A549 (cell line): ENCODE measurements around the gene HEXD. TPM values are rescaled to one million over a fixed set of nuclear protein-coding genes. Genes with fewer than 3 reads are reported as not detected.
A peak's percentile ranks its signal among the peaks of the same experiment; 100 is the strongest.

Experiments
- ATAC-seq, 2 experiments: fragments of 200-7000 bp in 1 of 2; fragments of >200 bp in 1 of 2; cut with Nextera tagmentation in 1 of 2; cut with Tn5 transposase in 1 of 2; 3 replicates each; pipeline versions ENCODE4 v1.8.0 to v1.9.1; 2018 to 2020; ENCODE audit warnings: mild to moderate bottlenecking in 1 of 2, moderate library complexity in 1 of 2
- CTCF ChIA-PET: fragments of 300-600 bp; sonication (Branson Sonifier 250); formaldehyde crosslinking; extraction: SDS; loops from one replicate; lab custom pipeline; 2021; ENCODE audit warnings: antibody characterized with exemption, inconsistent platforms; lab: Yijun Ruan, JAX
- POLR2A ChIA-PET: fragments of 350-600 bp; formaldehyde crosslinking; extraction: SDS; loops from one replicate; lab custom pipeline; 2021; ENCODE audit warnings: antibody characterized with exemption, inconsistent platforms; lab: Yijun Ruan, JAX
- DNase-seq, 2 experiments: peaks; one replicate each; pipeline versions ENCODE4 v3.0.0 to v3.0.0-alpha.2; 2011 to 2016; ENCODE audit warnings: low read depth in 1 of 2, low spot score in 1 of 2
- FAIRE-seq: peaks from 2 replicates; lab custom pipeline; 2011; peaks lifted over from hg19 to GRCh38; lab: Jason Lieb, UNC
- H3K27ac ChIP-seq, 2 experiments: fragments of >200 bp; sonication (Bioruptor Twin); formaldehyde crosslinking; 3 replicates each; pipeline ENCODE4 v1.5.1; 2016 to 2017
- H3K4me1 ChIP-seq: fragments of >200 bp; sonication (Bioruptor Twin); formaldehyde crosslinking; 3 replicates; pipeline ENCODE4 v1.6.1; 2016
- H3K4me2 ChIP-seq: fragments of >200 bp; sonication (Bioruptor Twin); formaldehyde crosslinking; 3 replicates; pipeline ENCODE4 v1.6.1; 2016
- H3K4me3 ChIP-seq: fragments of >200 bp; sonication (Bioruptor Twin); formaldehyde crosslinking; 3 replicates; pipeline ENCODE4 v1.5.1; 2016
- H3K9me3 ChIP-seq: fragments of >200 bp; sonication (Bioruptor Twin); formaldehyde crosslinking; 3 replicates; pipeline ENCODE4 v1.6.1; 2016
- BHLHE40 ChIP-seq: IDR thresholded peaks from 2 replicates; pipeline ENCODE4 v1.6.1; 2012; ENCODE audit warnings: low read depth, low read length, inconsistent platforms
- CBX2 ChIP-seq: fragments of 200-600 bp; sonication (generic); IDR thresholded peaks from 2 replicates; pipeline ENCODE4 v1.6.1; 2016; ENCODE audit warnings: low read depth, mild to moderate bottlenecking, borderline replicate concordance
- CBX8 ChIP-seq: fragments of 200-600 bp; sonication (generic); IDR thresholded peaks from 2 replicates; pipeline ENCODE4 v1.6.1; 2016
- CEBPB ChIP-seq, 2 experiments: fragments of >200 bp in 1 of 2; sonication (Bioruptor Twin) in 1 of 2; formaldehyde crosslinking in 1 of 2; IDR thresholded peaks; 2 replicates each; pipeline ENCODE4 v1.6.1; 2012 to 2016
- CHD2 ChIP-seq: fragments of 150-350 bp; IDR thresholded peaks from 2 replicates; pipeline ENCODE4 v1.6.1; 2014; ENCODE audit warnings: low read length; ENCODE audit not compliant: partially characterized antibody
- EHMT2 ChIP-seq: fragments of 200-600 bp; sonication (generic); IDR thresholded peaks from 2 replicates; pipeline ENCODE4 v1.6.1; 2016; ENCODE audit warnings: antibody characterized with exemption, low read depth, mild to moderate bottlenecking, moderate library complexity
- EP300 ChIP-seq, 2 experiments: fragments of >200 bp; sonication (Bioruptor Twin); formaldehyde crosslinking; IDR thresholded peaks; 2 replicates in 1 of 2; 3 replicates in 1 of 2; pipeline ENCODE4 v1.6.1; 2016 to 2017
- FOSB ChIP-seq: fragments of 250-450 bp; sonication (Bioruptor Pico); IDR thresholded peaks from 2 replicates; pipeline ENCODE4 v1.5.0; 2020; ENCODE audit warnings: mild to moderate bottlenecking, moderate library complexity
- FOSL2 ChIP-seq, 2 experiments: fragments of 450-650 bp in 1 of 2; fragments of >200 bp in 1 of 2; sonication (Bioruptor Twin) in 1 of 2; formaldehyde crosslinking; IDR thresholded peaks; 2 replicates each; pipeline versions ENCODE4 v1.5.0 to v1.6.1; 2016 to 2020; ENCODE audit warnings: mild to moderate bottlenecking in 1 of 2, moderate library complexity in 1 of 2
- HDAC2 ChIP-seq: fragments of 200-600 bp; sonication (generic); IDR thresholded peaks from 2 replicates; pipeline ENCODE4 v1.6.1; 2016
- HOXB5 ChIP-seq: fragments of 250-450 bp; sonication (Bioruptor Pico); IDR thresholded peaks from 2 replicates; pipeline ENCODE4 v1.5.0; 2020; ENCODE audit warnings: mild to moderate bottlenecking, moderate library complexity
- JUN ChIP-seq, 2 experiments: fragments of >200 bp; sonication (Bioruptor Twin); formaldehyde crosslinking; IDR thresholded peaks; 2 replicates in 1 of 2; 3 replicates in 1 of 2; pipeline ENCODE4 v1.6.1; 2016 to 2017
- MAFK ChIP-seq: fragments of 450-650 bp; IDR thresholded peaks from 2 replicates; pipeline ENCODE4 v1.6.1; 2014; ENCODE audit not compliant: partially characterized antibody
- NFE2L2 ChIP-seq: fragments of 150-350 bp; conservative IDR thresholded peaks from 2 replicates; pipeline ENCODE4 v1.6.1; 2014; ENCODE audit warnings: low read length
- POLR2AphosphoS2 ChIP-seq: conservative IDR thresholded peaks from 2 replicates; pipeline ENCODE4 v1.6.1; 2012; ENCODE audit warnings: low read length, improper control_type of control experiment, inconsistent platforms
- RCOR1 ChIP-seq: fragments of 150-350 bp; IDR thresholded peaks from 2 replicates; pipeline ENCODE4 v1.6.1; 2014; ENCODE audit warnings: antibody characterized with exemption, low read length, low read depth
- SMC3 ChIP-seq: fragments of >200 bp; sonication (Bioruptor Twin); formaldehyde crosslinking; IDR thresholded peaks from 3 replicates; pipeline ENCODE4 v1.6.1; 2018; ENCODE audit warnings: inconsistent platforms
- SREBF2 ChIP-seq: fragments of 450-650 bp; IDR thresholded peaks from 2 replicates; pipeline ENCODE4 v1.6.1; 2014; ENCODE audit warnings: mild to moderate bottlenecking, moderate library complexity
- TFCP2L1 ChIP-seq: fragments of 250-450 bp; sonication (Bioruptor Pico); IDR thresholded peaks from 2 replicates; pipeline ENCODE4 v1.5.0; 2021; ENCODE audit warnings: mild to moderate bottlenecking
- TP53 ChIP-seq: fragments of 250-450 bp; sonication (Bioruptor Pico); IDR thresholded peaks from 2 replicates; pipeline ENCODE4 v1.5.0; 2021; ENCODE audit warnings: mild to moderate bottlenecking, moderate library complexity
- ZSCAN20 ChIP-seq: fragments of 250-450 bp; sonication (Bioruptor Pico); IDR thresholded peaks from 2 replicates; pipeline ENCODE4 v1.8.0; 2022; ENCODE audit warnings: mild to moderate bottlenecking, moderate library complexity
- WGBS: methylation state at CpG from one replicate; pipeline ENCODE4 v1.1.6; 2017; ENCODE audit errors: missing lambda C conversion rate; 5-methylcytosine and 5-hydroxymethylcytosine counted together
- polyA plus RNA-seq, 4 experiments: library from polyadenylated mRNA; depleted of rRNA in 3 of 4; stranded (reverse); fragments of >200 nt; fragmentation: RNase III in 1 of 4; extraction: RNeasy Plus Mini Kit Qiagen cat#74134 plus additional on column Dnase treatment in 1 of 4; gene quantifications; 2 replicates in 3 of 4; 3 replicates in 1 of 4; pipeline ENCODE4 v1.2.3, GENCODE V29; 2011 to 2017
- TF ChIP-seq, protein P1 (sequence below): fragments of 450-650 bp; IDR thresholded peaks from 2 replicates; pipeline ENCODE4 v1.6.1; 2014; ENCODE audit warnings: antibody characterized with exemption
- TF ChIP-seq, protein P2 (sequence below): fragments of 150-350 bp; IDR thresholded peaks from 2 replicates; pipeline ENCODE4 v1.6.1; 2014; ENCODE audit warnings: low read depth, mild to moderate bottlenecking, low read length
- TF ChIP-seq, protein P3 (sequence below): fragments of >200 bp; sonication (Bioruptor Twin); formaldehyde crosslinking; IDR thresholded peaks from 3 replicates; pipeline ENCODE4 v1.5.1; 2016

The HEXD gene
- polyA plus RNA-seq, 2 of the 4 experiments (the other 2 are of a cell fraction) = 18.0 to 19.5 TPM

DNA sequence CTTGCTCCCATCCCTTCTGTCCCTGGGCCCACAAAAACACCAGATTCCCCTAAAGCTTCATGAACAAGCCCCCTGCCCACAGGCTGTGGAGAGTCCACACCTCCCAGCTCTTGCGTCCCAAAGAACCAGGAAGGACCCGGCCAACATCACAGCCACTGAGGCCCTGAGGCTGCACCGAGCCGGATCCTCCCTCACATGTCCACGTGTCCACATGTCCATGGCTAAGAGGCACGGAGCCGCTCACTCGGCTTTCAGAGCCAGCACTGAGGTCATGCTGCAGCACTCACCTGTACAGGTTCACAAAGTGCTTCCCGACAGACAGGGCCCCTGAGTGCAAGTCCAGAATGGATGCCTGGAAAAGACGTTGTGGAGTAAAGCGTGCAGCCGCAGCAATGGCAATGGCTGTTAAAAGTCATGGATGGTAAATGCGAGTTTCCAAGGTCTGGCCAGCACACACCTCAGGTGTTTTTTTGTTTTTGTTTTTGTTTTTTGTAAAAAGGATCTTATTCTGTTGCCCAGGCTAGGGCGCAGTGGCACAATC, 11.9 kb upstream of the HEXD start (continued):
- no peak for TF ChIP-seq FOSB (CRISPR knock-in tag)
- no peak for TF ChIP-seq CEBPB (IDR thresholded peaks at IDR 0.05)
- TF ChIP-seq, protein P1, sequence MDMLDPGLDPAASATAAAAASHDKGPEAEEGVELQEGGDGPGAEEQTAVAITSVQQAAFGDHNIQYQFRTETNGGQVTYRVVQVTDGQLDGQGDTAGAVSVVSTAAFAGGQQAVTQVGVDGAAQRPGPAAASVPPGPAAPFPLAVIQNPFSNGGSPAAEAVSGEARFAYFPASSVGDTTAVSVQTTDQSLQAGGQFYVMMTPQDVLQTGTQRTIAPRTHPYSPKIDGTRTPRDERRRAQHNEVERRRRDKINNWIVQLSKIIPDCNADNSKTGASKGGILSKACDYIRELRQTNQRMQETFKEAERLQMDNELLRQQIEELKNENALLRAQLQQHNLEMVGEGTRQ = no peak

DNA sequence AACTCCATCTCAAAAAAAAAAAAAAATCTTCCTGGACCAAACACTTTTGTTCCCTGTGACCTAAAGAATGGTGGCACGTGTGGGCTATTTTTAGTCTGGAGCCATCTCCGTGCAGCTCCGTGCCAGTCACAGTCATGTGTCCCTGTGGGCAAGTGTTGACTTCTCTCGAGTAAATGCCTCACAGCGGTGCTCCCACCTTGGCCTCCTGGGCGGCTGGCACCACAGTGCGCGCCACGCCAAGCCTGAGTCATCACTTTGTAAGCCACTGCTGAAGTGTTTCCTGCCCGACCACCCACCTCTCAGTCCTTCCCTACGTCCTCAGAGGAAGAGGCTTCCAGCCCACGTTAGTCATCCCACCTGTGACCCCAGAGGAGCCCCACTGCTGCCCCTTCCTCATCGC, 10.9 kb upstream of the HEXD start:
- no peak for FAIRE-seq

DNA sequence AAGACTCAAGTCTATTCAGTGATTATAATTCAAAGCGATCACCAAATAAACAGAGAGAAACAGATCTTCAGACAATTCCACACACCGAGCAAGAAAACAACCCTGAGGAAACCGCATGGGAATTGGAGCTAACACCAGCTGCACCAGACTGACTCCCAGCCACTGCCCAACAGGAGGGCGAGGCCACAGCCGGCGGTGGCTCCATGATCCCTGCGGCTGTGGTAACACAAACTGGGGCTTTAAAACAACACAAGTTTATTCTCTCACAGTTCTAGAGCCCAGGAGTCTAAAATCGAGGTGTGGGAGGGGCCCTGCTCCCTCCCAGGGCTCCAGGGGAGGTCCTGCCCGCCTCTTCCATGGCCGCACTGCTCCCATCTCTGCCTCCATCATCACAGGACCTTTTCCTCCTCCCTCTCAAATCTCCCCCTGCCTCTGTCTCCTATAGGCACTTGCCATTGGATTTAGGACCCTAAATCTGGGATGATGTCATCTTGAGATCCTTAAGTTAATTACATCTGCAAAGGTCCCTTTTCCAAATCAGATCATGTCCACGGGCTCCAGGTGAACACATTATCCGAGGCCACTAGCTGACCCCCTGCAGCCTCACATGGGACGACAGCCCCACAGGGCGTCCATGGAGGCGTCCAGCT, 9.7 kb upstream of the HEXD start:
- Histone ChIP-seq H3K4me2 (no peak overlapping the region), H3K27ac (no peak overlapping the region), H3K4me3 (no peak overlapping the region), H3K4me1 (peaks cover 7% of the 10 kb centered on the region), H3K9me3 (no peaks in the 10 kb centered on the region)
- 82% methylated on average over 15 of the region's 15 CpGs for WGBS
- no peak for ATAC-seq
- DNase-seq = no peak
- FAIRE-seq = no peak
- CTCF ChIA-PET = interaction anchor here (1.3 to 7.4 kb wide), 5 partner anchors 58 to 172 kb away, joined by 3 to 117 read pairs (median 5); no protein-coding TSS in a partner anchor
- TF ChIP-seq CBX2 (no peak), TP53 (CRISPR knock-in tag) (no peak), FOSL2 (IDR thresholded peaks at IDR 0.05) (no peak), FOSL2 (CRISPR knock-in tag; IDR thresholded peaks at IDR 0.05) (no peak), HOXB5 (CRISPR knock-in tag) (no peak), EP300 (IDR thresholded peaks at IDR 0.05) (no peak), NFE2L2 (no peak), SREBF2 (no peak), HDAC2 (no peak), BHLHE40 (no peak), TFCP2L1 (CRISPR knock-in tag) (no peak), CBX8 (no peak), SMC3 (no peak), EHMT2 (no peak), RCOR1 (no peak), CHD2 (no peak)
- TF ChIP-seq, protein P2, sequence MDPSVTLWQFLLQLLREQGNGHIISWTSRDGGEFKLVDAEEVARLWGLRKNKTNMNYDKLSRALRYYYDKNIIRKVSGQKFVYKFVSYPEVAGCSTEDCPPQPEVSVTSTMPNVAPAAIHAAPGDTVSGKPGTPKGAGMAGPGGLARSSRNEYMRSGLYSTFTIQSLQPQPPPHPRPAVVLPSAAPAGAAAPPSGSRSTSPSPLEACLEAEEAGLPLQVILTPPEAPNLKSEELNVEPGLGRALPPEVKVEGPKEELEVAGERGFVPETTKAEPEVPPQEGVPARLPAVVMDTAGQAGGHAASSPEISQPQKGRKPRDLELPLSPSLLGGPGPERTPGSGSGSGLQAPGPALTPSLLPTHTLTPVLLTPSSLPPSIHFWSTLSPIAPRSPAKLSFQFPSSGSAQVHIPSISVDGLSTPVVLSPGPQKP = no peak
- TF ChIP-seq, protein P3, sequence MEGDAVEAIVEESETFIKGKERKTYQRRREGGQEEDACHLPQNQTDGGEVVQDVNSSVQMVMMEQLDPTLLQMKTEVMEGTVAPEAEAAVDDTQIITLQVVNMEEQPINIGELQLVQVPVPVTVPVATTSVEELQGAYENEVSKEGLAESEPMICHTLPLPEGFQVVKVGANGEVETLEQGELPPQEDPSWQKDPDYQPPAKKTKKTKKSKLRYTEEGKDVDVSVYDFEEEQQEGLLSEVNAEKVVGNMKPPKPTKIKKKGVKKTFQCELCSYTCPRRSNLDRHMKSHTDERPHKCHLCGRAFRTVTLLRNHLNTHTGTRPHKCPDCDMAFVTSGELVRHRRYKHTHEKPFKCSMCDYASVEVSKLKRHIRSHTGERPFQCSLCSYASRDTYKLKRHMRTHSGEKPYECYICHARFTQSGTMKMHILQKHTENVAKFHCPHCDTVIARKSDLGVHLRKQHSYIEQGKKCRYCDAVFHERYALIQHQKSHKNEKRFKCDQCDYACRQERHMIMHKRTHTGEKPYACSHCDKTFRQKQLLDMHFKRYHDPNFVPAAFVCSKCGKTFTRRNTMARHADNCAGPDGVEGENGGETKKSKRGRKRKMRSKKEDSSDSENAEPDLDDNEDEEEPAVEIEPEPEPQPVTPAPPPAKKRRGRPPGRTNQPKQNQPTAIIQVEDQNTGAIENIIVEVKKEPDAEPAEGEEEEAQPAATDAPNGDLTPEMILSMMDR = no peak
- POLR2A ChIA-PET = no interaction called here

More for the DNA sequence above, 10.9 kb upstream of the HEXD start:
- peak in 1 of 2 experiments; percentile 24; a peak in 1 of 6 replicates for ATAC-seq
- Histone ChIP-seq H3K4me1 (peaks cover 7% of the 10 kb centered on the region), H3K27ac (peak overlapping the region in 1 of 2 experiments; percentile 8; a peak in 1 of 6 replicates), H3K9me3 (no peaks in the 10 kb centered on the region), H3K4me3 (no peak overlapping the region), H3K4me2 (no peak overlapping the region)
- ChIA-PET POLR2A (no interaction called here), CTCF (interaction anchor here (0.5 to 4.6 kb wide), 6 partner anchors 57 to 377 kb away, joined by 3 to 22 read pairs (median 3); no protein-coding TSS in a partner anchor)
- TF ChIP-seq SREBF2 (no peak), EP300 (IDR thresholded peaks at IDR 0.05) (0 out of 5 replicates have a peak, but pooled peaks of 1 of the 2 experiments have one; percentile 9), EHMT2 (no peak), POLR2AphosphoS2 (no peak), ZSCAN20 (CRISPR knock-in tag) (no peak), FOSL2 (IDR thresholded peaks at IDR 0.05) (no peak), FOSL2 (CRISPR knock-in tag; IDR thresholded peaks at IDR 0.05) (peak; percentile 22; the same call in 1 of the 2 replicates), MAFK (peak; percentile 69), HDAC2 (no peak), JUN (IDR thresholded peaks at IDR 0.05) (no peak), NFE2L2 (no peak)
- 65% methylated on average over 13 of the region's 13 CpGs for WGBS
- peak in 1 of 2 experiments; percentile 33 for DNase-seq
